Limb (tissue), 2 donors: ENCODE measurements around the gene CNST.
"Not testable (repeated sequence)": the region's sequence is repeated elsewhere in the genome, so short reads cannot be mapped to it uniquely, and the experiment has no call there.

Source experiments
- DNase-seq, 2 donors: peaks; one replicate each; pipeline ENCODE4 v3.0.0-alpha.2; 2016; ENCODE audit errors: extremely low spot score in 2 of 2

The CNST gene

GRCh38 chr1:246559310-246559709, 6.9 kb upstream of the CNST start:
- DNase-seq: no peak

DNA sequence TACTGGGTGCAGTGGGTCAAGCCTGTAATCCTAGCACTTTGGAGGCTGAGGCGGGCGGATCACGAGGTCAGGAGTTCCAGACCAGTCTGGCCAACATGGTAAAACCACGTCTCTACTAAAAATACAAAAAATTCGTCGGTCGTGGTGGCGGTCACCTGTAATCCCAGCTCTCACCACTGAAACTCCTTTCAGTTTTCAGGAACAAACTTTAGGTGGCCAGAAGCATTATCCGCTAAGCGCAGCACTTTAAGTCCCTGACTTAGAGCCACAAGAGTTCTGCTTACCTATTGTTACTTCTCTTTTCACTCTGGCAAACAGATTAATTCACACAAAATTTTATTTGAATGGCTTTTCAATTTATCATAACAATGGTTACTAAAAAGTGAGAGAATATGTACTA, 5.4 kb upstream of the CNST start:
- not testable (repeated sequence) for DNase-seq

DNA sequence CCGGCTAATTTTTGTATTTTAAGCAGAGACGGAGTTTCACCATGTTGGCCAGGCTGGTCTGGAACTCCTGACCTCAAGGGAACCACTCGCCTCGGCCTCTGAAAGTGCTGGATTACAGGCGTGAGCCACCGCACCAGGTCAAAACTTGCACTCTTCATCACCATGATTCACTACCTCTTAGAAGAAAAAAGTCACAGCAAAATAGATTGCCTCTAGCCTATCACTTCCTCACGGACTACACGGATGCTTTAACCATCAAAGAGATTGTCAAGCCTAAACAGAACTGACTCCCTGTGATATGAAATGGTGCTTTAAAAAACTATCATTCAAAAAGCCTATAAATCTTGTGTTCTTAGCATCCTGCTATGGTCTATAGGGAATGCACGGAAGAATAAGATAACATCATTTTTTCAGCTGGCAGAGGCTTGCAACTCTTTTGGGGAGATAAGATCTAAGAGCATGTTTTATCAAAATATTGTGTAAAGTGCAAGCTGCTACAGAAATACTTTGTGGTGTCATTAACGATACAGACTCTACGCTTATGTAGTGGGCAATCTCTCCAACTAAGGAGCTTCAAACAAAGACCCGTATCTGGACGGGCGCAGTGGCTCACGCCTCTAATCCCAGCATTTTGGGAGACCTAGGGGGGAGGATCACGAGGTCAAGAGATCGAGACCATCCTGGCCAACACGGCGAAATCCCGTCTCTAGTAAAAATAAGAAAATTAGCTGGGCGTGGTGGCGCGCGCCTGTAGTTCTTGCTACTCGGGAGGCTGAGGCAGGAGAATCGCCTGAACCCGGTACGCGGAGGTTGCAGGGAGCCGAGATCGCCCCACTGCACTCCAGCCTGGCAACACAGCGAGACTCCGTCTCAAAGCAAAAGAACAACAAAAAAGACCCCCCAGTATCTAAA, 1.2 kb upstream of the CNST start:
- no peak for DNase-seq

DNA sequence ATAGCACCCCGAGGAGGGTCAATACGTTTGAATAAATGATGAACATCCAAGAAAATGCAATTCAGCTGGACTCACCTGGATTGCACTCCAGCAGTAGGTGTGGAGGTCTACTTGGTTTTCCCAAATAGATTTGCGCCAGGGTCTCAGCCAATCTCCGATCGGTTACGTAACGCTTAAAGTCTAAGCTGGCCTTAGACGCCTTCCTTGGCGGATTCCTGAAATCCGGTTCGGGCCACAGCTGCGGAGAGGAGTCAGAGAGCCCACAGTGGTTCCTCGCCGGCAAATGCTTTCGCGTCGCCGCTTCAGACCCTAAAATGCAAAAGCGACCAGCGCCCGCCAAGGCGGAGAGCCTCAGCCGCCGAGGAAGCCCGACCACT, 517 bp upstream of the CNST start:
- DNase-seq: no peak

GRCh38 chr1:246566813-246567645, 773 bp downstream of the CNST start:
- peak in 1 of 2 donors; percentile 11 for DNase-seq

DNA sequence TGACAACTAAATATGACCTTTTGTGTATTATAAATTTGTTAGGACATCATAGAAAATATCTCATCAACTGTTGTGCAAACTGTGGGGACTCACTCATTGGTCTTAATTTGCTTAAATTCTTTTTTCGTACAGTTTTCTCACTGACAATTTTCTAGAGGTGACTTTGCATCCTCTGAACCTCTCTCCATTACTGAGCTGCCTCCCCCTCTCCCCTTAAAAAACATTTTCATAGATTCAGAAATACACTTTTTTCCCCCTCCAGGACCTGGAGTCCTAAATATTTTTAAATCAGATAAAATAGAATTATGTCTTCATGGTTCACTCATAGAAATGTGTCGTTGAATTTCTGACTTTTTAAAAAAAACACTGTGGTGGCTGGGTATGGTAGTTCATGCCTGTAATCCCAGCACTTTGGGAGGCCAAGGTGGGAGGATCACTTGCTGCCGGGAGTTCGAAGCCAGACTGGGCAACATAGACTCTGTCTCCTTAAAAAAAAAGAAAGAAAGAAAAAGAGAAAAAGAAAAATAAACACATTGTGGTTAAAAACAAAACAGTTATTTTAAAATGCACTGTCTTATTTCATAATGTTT, 1.5 kb downstream of the CNST start:
- DNase-seq: no peak

GRCh38 chr1:246569248-246570238, 3.3 kb downstream of the CNST start:
- no peak for DNase-seq

DNA sequence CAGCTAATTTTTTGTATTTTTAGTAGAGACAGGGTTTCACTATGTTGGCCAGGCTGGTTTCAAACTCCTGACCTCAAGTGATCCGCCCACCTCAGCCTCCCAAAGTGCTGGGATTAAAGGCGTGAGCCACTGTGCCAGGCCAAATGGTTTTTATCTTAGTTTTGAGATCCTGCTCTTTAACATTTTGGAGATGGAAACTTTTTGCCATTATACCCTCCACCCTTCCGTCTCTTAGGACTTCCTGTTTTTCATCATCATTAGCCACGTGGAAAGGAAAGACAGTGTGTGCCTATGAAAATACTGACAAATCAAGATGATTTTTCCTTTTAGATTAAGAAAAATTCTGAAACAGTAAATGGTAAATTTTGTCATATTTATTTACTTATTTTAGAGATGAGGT, 5.1 kb downstream of the CNST start:
- not testable (repeated sequence) for DNase-seq

- DNase-seq: no peak
Measured at GRCh38 chr1:246571953-246572352, 5.7 kb downstream of the CNST start.

DNA sequence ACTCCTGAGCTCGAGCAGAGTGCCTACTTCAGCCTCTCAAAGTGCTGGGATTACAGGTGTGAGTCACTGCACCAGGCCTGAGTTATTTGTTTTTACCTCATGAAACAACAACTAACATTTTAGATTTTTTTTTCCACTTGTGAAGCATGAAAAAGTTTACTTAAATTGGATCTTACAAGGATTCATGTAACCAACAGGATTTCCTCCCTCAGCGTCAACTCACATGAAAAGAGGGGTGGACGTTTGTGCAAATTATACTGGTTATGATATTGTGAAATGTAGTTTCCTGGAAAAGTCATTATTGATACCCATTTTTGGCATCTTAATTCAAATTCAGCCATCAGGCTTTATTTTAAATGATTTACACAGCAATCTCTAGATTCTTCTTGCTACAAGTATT, 6.5 kb downstream of the CNST start:
- DNase-seq: no peak

DNA sequence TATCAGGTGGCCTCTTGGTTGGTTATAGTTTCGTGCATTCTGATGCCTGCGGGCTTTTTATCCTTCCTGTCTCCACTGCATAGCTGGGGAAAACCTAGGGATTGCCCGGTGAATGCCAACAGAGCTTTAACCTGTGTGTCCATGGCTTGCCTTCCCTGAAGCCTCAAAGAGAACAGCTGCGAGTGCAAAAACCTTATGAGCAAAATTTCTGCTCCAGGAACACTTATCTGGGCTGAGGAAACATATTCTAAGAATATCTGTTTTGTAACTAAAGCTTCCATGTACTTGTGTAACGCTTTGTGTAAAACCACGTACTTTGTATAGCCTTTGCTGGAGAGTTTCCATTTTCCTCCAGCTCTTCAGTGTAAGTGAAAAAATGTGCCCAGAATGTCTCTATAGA, 7.2 kb downstream of the CNST start:
- no peak for DNase-seq

- no peak for DNase-seq
Measured at GRCh38 chr1:246576709-246577032, 10.4 kb downstream of the CNST start.

DNA sequence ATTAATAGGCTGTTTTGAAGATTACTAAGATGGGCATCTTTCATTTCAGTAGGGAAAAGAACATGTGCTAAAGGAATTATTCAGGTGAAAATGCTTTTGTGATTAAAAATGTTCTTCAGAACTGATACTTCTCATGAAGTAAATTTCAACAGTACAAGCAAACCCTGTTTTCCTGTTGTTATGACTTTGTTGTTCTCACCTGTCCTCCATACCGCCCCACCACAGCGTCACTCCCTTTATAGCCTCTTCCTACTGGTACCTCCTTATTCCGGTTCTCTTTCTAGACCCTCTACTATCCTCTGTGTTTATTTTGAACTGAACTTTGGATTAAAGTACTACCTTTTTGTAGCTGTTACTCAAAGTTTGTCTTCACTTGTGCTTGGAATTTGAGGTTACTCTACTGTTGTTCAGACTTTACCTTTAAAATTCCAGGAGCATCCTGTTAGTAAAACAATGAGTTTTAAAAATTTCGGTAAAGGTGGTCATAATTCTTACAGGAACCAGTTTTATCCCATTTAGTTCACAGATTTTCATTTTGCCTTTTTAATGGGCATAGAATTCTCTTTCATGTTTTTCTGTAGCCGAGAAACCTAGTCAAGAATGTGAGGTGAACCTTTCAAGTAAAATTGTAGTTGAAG, 10.9 kb downstream of the CNST start:
- no peak for DNase-seq

GRCh38 chr1:246577720-246578106, 11.5 kb downstream of the CNST start:
- DNase-seq: no peak

GRCh38 chr1:246579818-246580217, 13.6 kb downstream of the CNST start:
- peak in 1 of 2 donors; percentile 13 for DNase-seq

DNA sequence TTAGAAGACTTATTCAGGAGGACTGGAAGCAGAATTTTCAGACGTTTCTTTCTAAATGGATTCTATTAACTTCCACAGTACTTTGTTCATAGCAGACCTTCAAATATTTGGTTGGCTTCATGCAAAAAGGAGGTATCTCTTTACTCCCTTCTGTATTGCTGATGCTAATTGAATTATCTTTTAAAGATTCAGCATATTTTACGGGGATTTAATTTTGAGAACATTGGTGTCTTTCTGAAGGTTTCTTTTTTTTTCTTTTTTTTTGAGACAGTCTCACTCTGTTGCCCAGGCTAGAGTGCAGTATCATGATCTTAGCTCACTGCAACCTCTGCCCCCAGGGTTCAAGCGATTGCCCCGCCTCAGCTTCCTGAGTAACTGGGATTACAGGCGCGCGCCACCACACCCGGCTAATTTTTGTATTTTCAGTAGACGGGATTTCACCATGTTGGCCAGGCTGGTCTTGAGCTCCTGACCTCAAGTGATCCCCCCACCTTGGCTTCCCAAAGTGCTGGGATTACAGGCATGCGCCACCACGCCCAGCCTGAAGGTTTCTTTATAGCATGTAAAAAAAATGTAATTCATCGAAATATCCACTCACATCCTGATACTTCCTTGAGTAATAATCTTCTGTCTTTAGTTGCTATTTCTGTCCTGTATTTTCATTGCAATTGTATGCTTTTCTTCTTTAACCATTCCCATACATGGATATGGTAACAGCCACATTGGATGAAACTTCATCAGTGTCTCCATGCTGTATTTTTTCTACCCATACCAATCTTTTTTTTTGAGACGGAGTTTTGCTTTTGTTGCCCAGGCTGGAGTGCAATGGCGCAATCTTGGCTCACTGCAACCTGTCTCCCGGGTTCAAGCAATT, 14.5 kb downstream of the CNST start:
- no peak for DNase-seq

DNA sequence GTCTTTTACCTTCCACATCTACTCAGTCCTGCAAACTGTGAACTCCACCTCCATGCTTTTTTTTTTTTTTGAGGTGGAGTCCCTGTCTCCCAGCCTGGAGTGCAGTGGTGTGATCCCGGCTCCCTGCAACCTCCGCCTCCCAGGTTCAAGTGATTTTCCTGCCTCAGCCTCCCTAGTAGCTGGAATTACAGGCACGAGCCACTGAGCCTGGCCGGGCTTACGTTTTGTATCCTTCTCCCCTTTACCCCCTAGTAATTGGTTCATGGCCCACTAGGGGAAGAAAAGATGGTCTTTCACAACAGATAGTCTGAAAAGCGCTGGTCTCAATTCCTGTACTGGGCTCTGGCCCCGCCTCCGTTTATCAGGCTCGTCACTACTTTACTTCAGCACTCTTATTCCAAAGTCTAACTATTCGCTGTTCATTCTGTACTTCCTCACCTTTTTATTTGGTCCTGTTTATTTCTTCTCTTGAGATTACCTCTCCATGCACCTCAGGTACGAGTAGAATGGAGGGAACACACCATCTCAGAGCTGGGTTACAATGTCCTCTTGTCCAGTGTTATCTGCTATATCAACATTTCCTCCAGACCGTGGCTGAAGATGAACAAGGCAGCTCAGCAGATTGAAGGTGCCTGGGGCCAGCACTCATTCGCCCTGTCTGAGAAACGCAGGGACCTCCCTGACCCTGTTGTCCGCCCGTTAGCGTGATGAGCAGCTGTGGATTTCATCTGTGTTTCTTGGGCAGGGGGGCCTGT, 16.2 kb downstream of the CNST start:
- DNase-seq: no peak

- no peak for DNase-seq
Measured at GRCh38 chr1:246583056-246583440, 16.8 kb downstream of the CNST start.
